Uterus (tissue), 4 donors: ENCODE data around the gene TASP1. TPM values are rescaled to one million over a fixed set of nuclear protein-coding genes. Genes with fewer than 3 reads are reported as not detected.
A peak's percentile ranks its signal among the peaks of the same experiment; 100 is the strongest.

Experiments
- DNase-seq, 2 donors: peaks; one replicate each; pipeline ENCODE4 v3.0.0-alpha.2; 2019 to 2020
- H3K27ac ChIP-seq, 2 donors: fragments of 200-600 bp; sonication (generic); 1 replicate in 1 of 2; 2 replicates in 1 of 2; pipeline ENCODE4 v1.5.1; 2016 to 2018
- H3K27me3 ChIP-seq, 2 donors: fragments of 200-600 bp; sonication (generic); one replicate each; pipeline ENCODE4 v1.5.1; 2018 to 2019; ENCODE audit warnings: control low read depth in 1 of 2
- H3K36me3 ChIP-seq, 2 donors: fragments of 200-600 bp; sonication (generic); one replicate each; pipeline ENCODE4 v1.5.1; 2019; ENCODE audit warnings: control low read depth in 1 of 2
- H3K4me1 ChIP-seq, 2 donors: fragments of 200-600 bp; sonication (generic); one replicate each; pipeline ENCODE4 v1.5.1; 2018 to 2019; ENCODE audit warnings: control low read depth in 1 of 2
- H3K4me3 ChIP-seq, 2 donors: fragments of 200-600 bp; sonication (generic); 1 replicate in 1 of 2; 2 replicates in 1 of 2; pipeline ENCODE4 v1.5.1; 2018 to 2019; ENCODE audit warnings: mild to moderate bottlenecking in 1 of 2
- H3K9me3 ChIP-seq, 2 donors: fragments of 200-600 bp; sonication (generic); one replicate each; pipeline ENCODE4 v1.5.1; 2019; ENCODE audit warnings: control low read depth in 1 of 2
- POLR2A ChIP-seq, 2 donors: fragments of 450-650 bp; IDR thresholded peaks; one replicate each; pipeline ENCODE4 v1.6.1; 2016; ENCODE audit warnings: antibody characterized with exemption in 2 of 2, mild to moderate bottlenecking in 1 of 2, moderate library complexity in 1 of 2
- intact Hi-C: fragments of 100-400 bp; cut with DNase I; formaldehyde crosslinking; loops from one replicate; pipeline ENCODE4 v1.15.1; 2023; ENCODE audit warnings: low total_unique reads
- total RNA-seq, 4 donors: library from RNA; depleted of rRNA in 3 of 4; stranded (reverse); fragments of >200 nt in 3 of 4; gene quantifications; one replicate each; pipeline versions ENCODE4 v1.1.0 to v1.2.4, GENCODE V29; 2014 to 2023
- TF ChIP-seq, protein P1 (sequence below), 4 experiments: fragments of 200-600 bp in 2 of 4; fragments of 450-650 bp in 2 of 4; sonication (generic) in 2 of 4; IDR thresholded peaks; one replicate each; pipeline ENCODE4 v1.5.1; 2016 to 2019; ENCODE audit warnings: antibody characterized with exemption in 4 of 4, mild to moderate bottlenecking in 2 of 4, moderate library complexity in 1 of 4
- donor health status: DM: yes; HTN: yes; CAD: no.

Gene TASP1
- total RNA-seq, 4 donors from 2014 or later, result 1.3 to 34.4 (median 24.4) TPM

GRCh38 chr20:13517831-13518230 lies 120.9 kb downstream of the TASP1 start:
- Histone ChIP-seq H3K9me3 (peaks cover 0 to 5% of the 10 kb centered on the region in 2 donors), H3K27ac (no peak overlapping the region), H3K36me3 (no peaks in the 10 kb centered on the region), H3K4me1 (no peaks in the 10 kb centered on the region), H3K27me3 (no peaks in the 10 kb centered on the region), H3K4me3 (no peak overlapping the region)
- TF ChIP-seq, protein P1, sequence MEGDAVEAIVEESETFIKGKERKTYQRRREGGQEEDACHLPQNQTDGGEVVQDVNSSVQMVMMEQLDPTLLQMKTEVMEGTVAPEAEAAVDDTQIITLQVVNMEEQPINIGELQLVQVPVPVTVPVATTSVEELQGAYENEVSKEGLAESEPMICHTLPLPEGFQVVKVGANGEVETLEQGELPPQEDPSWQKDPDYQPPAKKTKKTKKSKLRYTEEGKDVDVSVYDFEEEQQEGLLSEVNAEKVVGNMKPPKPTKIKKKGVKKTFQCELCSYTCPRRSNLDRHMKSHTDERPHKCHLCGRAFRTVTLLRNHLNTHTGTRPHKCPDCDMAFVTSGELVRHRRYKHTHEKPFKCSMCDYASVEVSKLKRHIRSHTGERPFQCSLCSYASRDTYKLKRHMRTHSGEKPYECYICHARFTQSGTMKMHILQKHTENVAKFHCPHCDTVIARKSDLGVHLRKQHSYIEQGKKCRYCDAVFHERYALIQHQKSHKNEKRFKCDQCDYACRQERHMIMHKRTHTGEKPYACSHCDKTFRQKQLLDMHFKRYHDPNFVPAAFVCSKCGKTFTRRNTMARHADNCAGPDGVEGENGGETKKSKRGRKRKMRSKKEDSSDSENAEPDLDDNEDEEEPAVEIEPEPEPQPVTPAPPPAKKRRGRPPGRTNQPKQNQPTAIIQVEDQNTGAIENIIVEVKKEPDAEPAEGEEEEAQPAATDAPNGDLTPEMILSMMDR (IDR thresholded peaks at IDR 0.05), result no peak
- TF ChIP-seq POLR2A (IDR thresholded peaks at IDR 0.05), result no peak
- intact Hi-C loops, result no loop called here
- no peak for DNase-seq

DNA sequence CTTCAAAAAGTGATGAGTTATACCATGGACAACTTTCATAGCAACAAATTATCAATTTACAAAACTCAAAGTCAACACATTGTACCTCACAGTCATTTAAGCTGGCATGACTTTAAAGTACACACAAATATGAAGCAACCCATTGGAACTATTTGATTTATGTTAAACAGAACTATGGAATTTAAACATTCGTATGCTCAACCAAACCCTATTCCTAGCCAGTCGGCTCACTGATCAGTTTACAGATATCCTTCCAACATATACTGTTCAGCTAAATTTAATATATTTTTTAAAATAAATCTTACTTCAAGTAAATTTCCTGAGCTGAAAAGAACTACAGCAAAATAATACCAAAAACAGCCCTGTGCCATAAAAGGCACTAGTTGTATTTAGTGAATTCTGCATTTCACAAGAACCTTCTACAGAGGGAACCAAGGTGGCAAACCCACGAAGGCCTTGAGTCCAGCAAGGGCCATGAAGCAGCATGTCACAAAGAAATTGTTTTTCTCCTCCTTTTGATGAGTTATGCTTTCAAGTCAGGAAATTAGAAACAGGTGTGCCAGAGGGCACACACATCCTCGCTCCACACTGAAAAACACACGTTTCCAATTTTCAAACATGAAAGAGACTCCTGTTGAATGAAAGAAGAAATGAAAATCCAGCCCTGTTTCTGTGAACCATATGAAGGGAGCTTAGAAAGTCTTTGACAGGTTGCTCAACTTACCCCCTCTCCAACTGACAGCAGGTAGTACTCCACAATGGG lies 122.8 kb downstream of the TASP1 start:
- H3K4me1 ChIP-seq, result no peaks in the 10 kb centered on the region
- DNase-seq, result no peak
- TF ChIP-seq, protein P1 (IDR thresholded peaks at IDR 0.05), result no peak
- no peak for TF ChIP-seq POLR2A (IDR thresholded peaks at IDR 0.05)
- H3K27ac ChIP-seq, result no peak overlapping the region
- no peaks in the 10 kb centered on the region for H3K36me3 ChIP-seq
- H3K27me3 ChIP-seq, result no peaks in the 10 kb centered on the region
- intact Hi-C loops, result no loop called here
- peaks cover 0 to 5% of the 10 kb centered on the region in 2 donors for H3K9me3 ChIP-seq
- H3K4me3 ChIP-seq, result no peak overlapping the region

DNA sequence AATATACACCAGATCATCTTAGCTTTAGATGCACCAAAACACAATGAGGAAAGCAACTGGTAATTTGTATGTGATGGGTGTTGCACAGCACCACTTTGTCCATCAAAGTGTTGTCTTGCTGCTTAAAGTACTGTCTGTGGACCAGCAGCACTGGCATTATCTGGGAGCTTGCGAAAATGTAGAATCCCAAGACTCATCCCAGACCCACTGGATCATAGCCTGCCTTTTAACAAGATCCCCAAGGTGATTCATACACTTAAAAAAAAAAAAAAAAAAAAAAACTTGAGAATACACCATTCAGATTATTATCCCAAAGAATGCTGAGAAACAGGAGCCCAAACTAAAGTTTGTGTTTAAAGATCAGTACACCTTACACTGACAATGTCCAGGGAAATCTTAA lies 123.4 kb downstream of the TASP1 start:
- H3K4me3 ChIP-seq, result no peak overlapping the region
- H3K27me3 ChIP-seq, result no peaks in the 10 kb centered on the region
- DNase-seq, result no peak
- peaks cover 0 to 5% of the 10 kb centered on the region in 2 donors for H3K9me3 ChIP-seq
- no peaks in the 10 kb centered on the region for H3K36me3 ChIP-seq
- intact Hi-C loops, result no loop called here
- no peak overlapping the region for H3K27ac ChIP-seq
- TF ChIP-seq, protein P1 (IDR thresholded peaks at IDR 0.05), result no peak
- no peak for TF ChIP-seq POLR2A (IDR thresholded peaks at IDR 0.05)
- no peaks in the 10 kb centered on the region for H3K4me1 ChIP-seq

- intact Hi-C loops, result no loop called here
- H3K27ac ChIP-seq, result no peak overlapping the region
- no peak overlapping the region for H3K4me3 ChIP-seq
- H3K9me3 ChIP-seq, result peaks cover 0 to 5% of the 10 kb centered on the region in 2 donors
- H3K27me3 ChIP-seq, result no peaks in the 10 kb centered on the region
- DNase-seq, result peak in 1 of 2 donors; percentile 48
- no peak for TF ChIP-seq POLR2A (IDR thresholded peaks at IDR 0.05)
- TF ChIP-seq, protein P1 (IDR thresholded peaks at IDR 0.05), result no peak
- H3K36me3 ChIP-seq, result no peaks in the 10 kb centered on the region
- no peaks in the 10 kb centered on the region for H3K4me1 ChIP-seq
Measured at GRCh38 chr20:13510837-13511488, 127.8 kb downstream of the TASP1 start.

DNA sequence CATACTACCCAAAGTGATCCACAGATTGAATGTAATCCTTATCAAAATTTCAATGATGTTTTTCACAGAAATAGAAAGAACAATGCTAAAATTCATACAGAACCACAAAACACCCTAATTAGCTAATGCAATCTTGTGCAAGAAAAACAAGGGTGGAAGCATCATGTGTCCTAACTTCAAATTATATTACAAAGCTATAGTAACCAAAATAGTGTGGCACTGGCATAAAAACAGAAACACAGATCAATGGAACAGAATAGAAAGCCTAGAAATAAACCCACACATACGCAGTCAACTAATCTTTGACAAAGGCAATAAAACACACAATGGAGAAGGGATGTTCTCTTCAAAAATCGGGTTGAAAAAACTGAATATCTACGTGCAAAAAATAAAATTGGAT lies 131.1 kb downstream of the TASP1 start:
- TF ChIP-seq POLR2A (IDR thresholded peaks at IDR 0.05), result no peak
- TF ChIP-seq, protein P1 (IDR thresholded peaks at IDR 0.05), result no peak
- DNase-seq, result no peak
- Histone ChIP-seq H3K27ac (no peak overlapping the region), H3K4me3 (no peak overlapping the region), H3K4me1 (no peaks in the 10 kb centered on the region), H3K9me3 (no peaks in the 10 kb centered on the region), H3K36me3 (no peaks in the 10 kb centered on the region), H3K27me3 (no peaks in the 10 kb centered on the region)
- intact Hi-C loops, result no loop called here
